PFSK-1 (cell line): ENCODE measurements around the gene MOV10.

Experiments used
- POLR2AphosphoS5 ChIP-seq: IDR thresholded peaks from 2 replicates; pipeline ENCODE4 v1.6.1; 2012; ENCODE audit warnings: low read depth, mild to moderate bottlenecking, control low read depth, low read length, moderate library complexity
- REST ChIP-seq, 2 experiments: IDR thresholded peaks; 2 replicates each; pipeline versions ENCODE4 v1.6.1 to v1.8.0; 2011 to 2012; ENCODE audit warnings: low read depth in 2 of 2, low read length in 2 of 2, control low read depth in 1 of 2, inconsistent platforms in 1 of 2, mild to moderate bottlenecking in 1 of 2, moderate library complexity in 1 of 2; ENCODE audit not compliant: insufficient read depth in 1 of 2
- SIN3A ChIP-seq: IDR thresholded peaks from 2 replicates; pipeline ENCODE4 v1.6.1; 2012; ENCODE audit warnings: mild to moderate bottlenecking, low read length, moderate library complexity, borderline replicate concordance; ENCODE audit not compliant: insufficient read depth
- TAF1 ChIP-seq: IDR thresholded peaks from 2 replicates; pipeline ENCODE4 v1.6.1; 2012; ENCODE audit warnings: low read length, control low read depth, borderline replicate concordance; ENCODE audit not compliant: insufficient read depth

- TF ChIP-seq POLR2AphosphoS5 (no peak), TAF1 (no peak), REST (IDR thresholded peaks at IDR 0.05; ENCODE audit: insufficient read depth in 1 of 2, low read depth in 2 of 2, low read length in 2 of 2) (no peak), SIN3A (no peak)
Observed at GRCh38 chr1:112636056-112636455, 38.4 kb upstream of the MOV10 start.
